GM12892 (cell line): ENCODE measurements around the gene DCPS.

Source experiments
- POLR2A ChIP-seq: IDR thresholded peaks from 2 replicates; pipeline ENCODE4 v1.6.1; 2011; ENCODE audit warnings: low read depth, low read length, control low read depth
- POLR2AphosphoS5 ChIP-seq: IDR thresholded peaks from 2 replicates; pipeline ENCODE4 v1.6.1; 2011; ENCODE audit warnings: low read depth, low read length, control low read depth

DNA sequence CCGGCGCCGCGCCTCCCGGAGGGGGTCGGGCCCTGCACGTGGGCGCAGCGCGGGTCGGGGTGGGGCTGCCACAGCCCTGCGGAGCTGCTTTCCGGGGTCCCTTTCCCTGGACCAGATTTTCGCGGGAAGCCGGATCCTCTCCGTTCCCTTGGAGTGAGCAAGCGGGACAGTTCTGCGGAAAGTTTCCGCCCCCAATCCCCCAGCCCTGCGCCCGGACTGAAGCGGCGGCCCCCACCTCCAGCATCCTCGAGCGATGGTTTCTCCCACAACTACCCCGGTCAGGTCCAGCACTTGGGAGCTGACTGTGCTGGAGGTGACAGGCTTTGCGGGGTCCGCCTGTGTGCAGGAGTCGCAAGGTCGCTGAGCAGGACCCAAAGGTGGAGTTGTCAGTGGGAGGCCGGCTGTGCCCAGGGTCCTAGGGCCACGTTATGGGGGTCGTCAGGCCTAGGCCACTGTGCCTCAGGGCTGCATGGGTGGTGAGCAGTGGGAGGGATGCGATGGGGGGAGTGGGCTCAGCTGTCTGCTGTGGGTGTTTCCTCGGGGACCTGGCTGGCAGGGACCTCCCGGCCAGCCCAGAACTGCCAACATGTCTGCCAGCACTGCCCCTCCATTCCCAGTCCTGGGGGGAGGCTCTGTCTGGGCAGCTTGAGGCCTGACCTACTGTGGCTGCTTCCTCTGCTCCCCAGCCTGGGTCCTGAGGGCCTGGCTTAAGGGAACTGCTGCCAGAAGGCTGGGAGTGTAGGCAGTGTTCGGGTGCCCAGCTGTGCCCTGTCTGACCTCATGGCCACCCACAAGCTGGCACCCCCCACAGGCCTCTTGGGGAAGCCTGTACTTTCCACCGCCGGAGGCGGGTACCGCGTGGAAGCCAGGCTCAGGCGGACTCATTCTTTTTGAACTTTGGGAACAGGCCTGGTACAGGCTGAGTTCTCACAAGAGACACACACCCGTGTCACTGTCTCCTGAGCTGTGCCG lies 52.4 kb downstream of the DCPS start:
- TF ChIP-seq POLR2AphosphoS5 (no peak), POLR2A (no peak)
